Measurements from ENCODE around the gene OBP2A.
"Not testable (repeated sequence)": the region's sequence is repeated elsewhere in the genome, so short reads cannot be mapped to it uniquely, and the experiment has no call there.

DNA sequence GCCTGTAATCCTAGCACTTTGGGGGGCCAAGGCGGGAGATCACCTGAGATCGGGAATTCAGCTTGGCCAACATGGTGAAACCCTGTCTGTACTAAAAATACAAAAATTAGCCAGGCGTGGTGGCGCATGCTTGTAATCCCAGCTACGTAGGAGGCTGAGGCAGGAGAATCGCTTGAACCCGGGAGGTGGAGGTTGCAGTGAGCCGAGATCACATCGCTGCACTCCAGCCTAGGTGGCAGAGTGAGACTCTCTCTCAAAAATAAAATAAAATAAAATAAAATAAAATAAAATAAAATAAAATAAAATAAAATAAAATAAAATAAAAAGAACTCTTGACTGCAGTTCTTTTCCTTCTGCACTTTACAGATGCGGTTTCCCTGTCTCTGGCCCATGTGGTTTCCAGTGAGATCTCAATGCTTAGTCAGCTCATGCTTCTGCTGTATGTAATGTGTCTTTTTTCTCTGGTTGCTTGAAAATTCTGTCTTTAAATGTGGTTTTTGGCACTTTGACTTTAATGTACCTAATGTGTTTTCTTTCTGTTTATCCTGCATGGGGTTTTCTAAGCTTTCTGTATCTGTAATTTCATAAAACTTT is 17.0 kb upstream of the OBP2A start:
- not testable (repeated sequence) for TF ChIP-seq FOXA1 (IDR thresholded peaks at IDR 0.05); ZNF384 (IDR thresholded peaks at IDR 0.05); ELF4 (IDR thresholded peaks at IDR 0.05); L3MBTL2 (conservative IDR thresholded peaks at IDR 0.05); SP1 (IDR thresholded peaks at IDR 0.05); TARDBP (IDR thresholded peaks at IDR 0.05)

Measured in HEK293T (cell line).